Gastrocnemius medialis (tissue), 4 donors: Measurements from ENCODE around the gene MRPL27. TPM values are rescaled to one million over a fixed set of nuclear protein-coding genes. Genes with fewer than 3 reads are reported as not detected.

ENCODE experiments used
- ATAC-seq, 2 donors: fragments of 150-250 bp; one replicate each; pipeline ENCODE4 v1.9.1; 2016
- DNase-seq, 2 donors: peaks; one replicate each; pipeline ENCODE4 v3.0.0-alpha.2; 2019
- H3K27ac ChIP-seq, 4 donors: fragments of 200-600 bp; sonication (generic); 1 replicate in 1 of 4; 2 replicates in 3 of 4; pipeline ENCODE4 v1.5.1; 2016 to 2018; ENCODE audit warnings: mild to moderate bottlenecking in 2 of 4, moderate library complexity in 1 of 4
- H3K27me3 ChIP-seq, 3 donors: fragments of 200-600 bp; sonication (generic) in 2 of 3; 1 replicate in 1 of 3; 2 replicates in 2 of 3; pipeline versions ENCODE4 v1.5.1 to v1.6.0; 2016 to 2019; ENCODE audit warnings: mild to moderate bottlenecking in 1 of 3, moderate library complexity in 1 of 3
- H3K36me3 ChIP-seq, 2 donors: fragments of 200-600 bp; sonication (generic) in 1 of 2; one replicate each; pipeline ENCODE4 v1.5.1; 2017 to 2018
- H3K4me1 ChIP-seq, 2 donors: fragments of 200-600 bp; sonication (generic) in 1 of 2; one replicate each; pipeline ENCODE4 v1.5.1; 2016 to 2017; ENCODE audit warnings: mild to moderate bottlenecking in 2 of 2
- H3K4me3 ChIP-seq, 4 donors: fragments of 200-600 bp; sonication (generic) in 3 of 4; 1 replicate in 1 of 4; 2 replicates in 3 of 4; pipeline ENCODE4 v1.5.1; 2016 to 2019; ENCODE audit warnings: mild to moderate bottlenecking in 2 of 4
- H3K9me3 ChIP-seq, 3 donors: fragments of 200-600 bp; sonication (generic) in 2 of 3; 1 replicate in 1 of 3; 2 replicates in 2 of 3; pipeline ENCODE4 v1.5.1; 2016 to 2019
- POLR2A ChIP-seq, 2 donors: fragments of 450-650 bp; IDR thresholded peaks; one replicate each; pipeline ENCODE4 v1.6.1; 2017; ENCODE audit warnings: antibody characterized with exemption in 2 of 2, mild to moderate bottlenecking in 2 of 2, moderate library complexity in 2 of 2
- in situ Hi-C, 4 donors: fragments of 200-750 bp; cut with MboI; loops; one replicate each; pipeline versions ENCODE4 v1.15.0 to v1.8.0; 2017; ENCODE audit warnings: low sequenced_read_pairs in 4 of 4
- intact Hi-C: fragments of 100-400 bp; cut with DNase I; formaldehyde crosslinking; loops from one replicate; pipeline ENCODE4 v1.15.1; 2023; ENCODE audit warnings: low total_unique reads
- total RNA-seq, 4 donors: library from RNA; depleted of rRNA; stranded (reverse); fragments of >200 nt; gene quantifications; one replicate each; pipeline versions ENCODE4 v1.1.0 to v1.2.3, GENCODE V29; 2016
- TF ChIP-seq, protein P1 (sequence below), 5 experiments: fragments of 450-650 bp in 3 of 5; fragments of 200-600 bp in 2 of 5; sonication (generic) in 2 of 5; IDR thresholded peaks in 4 of 5; conservative IDR thresholded peaks in 1 of 5; 1 replicate in 4 of 5; 2 replicates in 1 of 5; pipeline ENCODE4 v1.5.1; 2016 to 2019; ENCODE audit warnings: antibody characterized with exemption in 5 of 5, mild to moderate bottlenecking in 3 of 5, moderate library complexity in 3 of 5

Gene MRPL27
- total RNA-seq, 4 donors from 2014 or later: 110 to 141 (median 134) TPM

DNA sequence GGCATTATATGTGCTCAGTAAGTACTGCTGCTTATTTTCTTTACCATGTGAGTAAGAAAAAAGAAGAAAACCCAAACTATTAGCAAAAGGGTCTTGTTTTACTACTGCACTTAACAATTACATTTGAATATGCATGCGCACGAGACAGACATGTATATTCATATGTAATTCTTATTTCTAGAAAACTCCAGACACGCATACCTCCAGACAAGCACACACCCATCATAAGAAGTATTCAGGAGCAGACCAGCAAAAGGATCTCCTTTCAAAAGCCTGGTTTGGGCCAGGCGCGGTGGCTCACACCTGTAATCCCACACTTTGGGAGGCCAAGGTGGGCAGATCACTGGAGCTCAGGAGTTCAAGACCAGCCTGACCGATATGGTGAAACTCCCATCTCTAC lies 16.6 kb upstream of the MRPL27 start:
- no peak overlapping the region for H3K4me3 ChIP-seq
- H3K27me3 ChIP-seq: no peaks in the 10 kb centered on the region
- intact Hi-C loops (no loop called here), in situ Hi-C loops (loop anchor here in 1 of 4 donors (25.0 kb wide), 1 partner anchor 98 kb away; the partner anchor contains the start of gene RSAD1)
- TF ChIP-seq POLR2A (IDR thresholded peaks at IDR 0.05): no peak
- TF ChIP-seq, protein P1, sequence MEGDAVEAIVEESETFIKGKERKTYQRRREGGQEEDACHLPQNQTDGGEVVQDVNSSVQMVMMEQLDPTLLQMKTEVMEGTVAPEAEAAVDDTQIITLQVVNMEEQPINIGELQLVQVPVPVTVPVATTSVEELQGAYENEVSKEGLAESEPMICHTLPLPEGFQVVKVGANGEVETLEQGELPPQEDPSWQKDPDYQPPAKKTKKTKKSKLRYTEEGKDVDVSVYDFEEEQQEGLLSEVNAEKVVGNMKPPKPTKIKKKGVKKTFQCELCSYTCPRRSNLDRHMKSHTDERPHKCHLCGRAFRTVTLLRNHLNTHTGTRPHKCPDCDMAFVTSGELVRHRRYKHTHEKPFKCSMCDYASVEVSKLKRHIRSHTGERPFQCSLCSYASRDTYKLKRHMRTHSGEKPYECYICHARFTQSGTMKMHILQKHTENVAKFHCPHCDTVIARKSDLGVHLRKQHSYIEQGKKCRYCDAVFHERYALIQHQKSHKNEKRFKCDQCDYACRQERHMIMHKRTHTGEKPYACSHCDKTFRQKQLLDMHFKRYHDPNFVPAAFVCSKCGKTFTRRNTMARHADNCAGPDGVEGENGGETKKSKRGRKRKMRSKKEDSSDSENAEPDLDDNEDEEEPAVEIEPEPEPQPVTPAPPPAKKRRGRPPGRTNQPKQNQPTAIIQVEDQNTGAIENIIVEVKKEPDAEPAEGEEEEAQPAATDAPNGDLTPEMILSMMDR (IDR thresholded peaks at IDR 0.05 in 4 of 5, conservative IDR thresholded peaks at IDR 0.05 in 1 of 5): no peak
- no peak overlapping the region for H3K27ac ChIP-seq
- no peaks in the 10 kb centered on the region for H3K9me3 ChIP-seq
- DNase-seq (no peak), ATAC-seq (no peak)
- H3K4me1 ChIP-seq: no peaks in the 10 kb centered on the region
- peaks cover 3 to 99% of the 10 kb centered on the region in 2 donors for H3K36me3 ChIP-seq

- H3K36me3 ChIP-seq: peaks cover 3 to 99% of the 10 kb centered on the region in 2 donors
- no peak for DNase-seq
- in situ Hi-C loops: loop anchor here in 1 of 4 donors (25.0 kb wide), 1 partner anchor 99 kb away; the partner anchor contains the start of gene RSAD1
These were observed 15.7 kb upstream of the MRPL27 start for GRCh38 chr17:50388728-50389127.

GRCh38 chr17:50386510-50386909 lies 13.5 kb upstream of the MRPL27 start:
- TF ChIP-seq, protein P1 (IDR thresholded peaks at IDR 0.05 in 4 of 5, conservative IDR thresholded peaks at IDR 0.05 in 1 of 5): no peak
- TF ChIP-seq POLR2A (IDR thresholded peaks at IDR 0.05): no peak
- H3K27me3 ChIP-seq: no peaks in the 10 kb centered on the region
- no peak overlapping the region for H3K4me3 ChIP-seq
- DNase-seq (no peak), ATAC-seq (no peak)
- H3K36me3 ChIP-seq: peaks cover 3 to 99% of the 10 kb centered on the region in 2 donors
- no peaks in the 10 kb centered on the region for H3K9me3 ChIP-seq
- H3K27ac ChIP-seq: no peak overlapping the region
- intact Hi-C loops: no loop called here
- peaks cover 6 to 9% of the 10 kb centered on the region in 2 donors for H3K4me1 ChIP-seq
- in situ Hi-C loops: loop anchor here in 1 of 4 donors (25.0 kb wide), 1 partner anchor 101 kb away; the partner anchor contains the start of gene RSAD1

More at GRCh38 chr17:50388728-50389127, 15.7 kb upstream of the MRPL27 start:
- ATAC-seq: no peak
- H3K27ac ChIP-seq: no peak overlapping the region
- H3K4me1 ChIP-seq: no peaks in the 10 kb centered on the region
- no peaks in the 10 kb centered on the region for H3K9me3 ChIP-seq
- intact Hi-C loops: no loop called here
- H3K4me3 ChIP-seq: no peak overlapping the region
- H3K27me3 ChIP-seq: no peaks in the 10 kb centered on the region
- TF ChIP-seq POLR2A (IDR thresholded peaks at IDR 0.05): no peak
- TF ChIP-seq, protein P1 (IDR thresholded peaks at IDR 0.05 in 4 of 5, conservative IDR thresholded peaks at IDR 0.05 in 1 of 5): no peak

GRCh38 chr17:50382931-50383330 lies 9.9 kb upstream of the MRPL27 start:
- in situ Hi-C loops: loop anchor here in 1 of 4 donors (25.0 kb wide), 1 partner anchor 104 kb away; the partner anchor contains the start of gene RSAD1
- ATAC-seq (no peak), DNase-seq (no peak)
- Histone ChIP-seq H3K27me3 (no peaks in the 10 kb centered on the region), H3K27ac (no peak overlapping the region), H3K4me3 (no peak overlapping the region), H3K36me3 (peaks cover 3 to 69% of the 10 kb centered on the region in 2 donors), H3K9me3 (no peaks in the 10 kb centered on the region), H3K4me1 (peaks cover 12 to 22% of the 10 kb centered on the region in 2 donors)
- intact Hi-C loops: no loop called here
- TF ChIP-seq, protein P1 (IDR thresholded peaks at IDR 0.05 in 4 of 5, conservative IDR thresholded peaks at IDR 0.05 in 1 of 5): no peak
- TF ChIP-seq POLR2A (IDR thresholded peaks at IDR 0.05): no peak
